Left hindlimb (tissue), 1 donor: ENCODE measurements around the gene DYNC2LI1.

Source experiments
- DNase-seq: peaks from one replicate; pipeline ENCODE4 v3.0.0-alpha.2; 2018

DYNC2LI1 gene

GRCh38 chr2:43819491-43820163 lies 45.8 kb downstream of the DYNC2LI1 start:
- no peak for DNase-seq

GRCh38 chr2:43822839-43823238 lies 49.0 kb downstream of the DYNC2LI1 start:
- DNase-seq: no peak

GRCh38 chr2:43823751-43824150 lies 49.9 kb downstream of the DYNC2LI1 start:
- no peak for DNase-seq

- no peak for DNase-seq
These were observed 50.7 kb downstream of the DYNC2LI1 start for GRCh38 chr2:43824512-43824911.

GRCh38 chr2:43824951-43825493 lies 51.2 kb downstream of the DYNC2LI1 start:
- DNase-seq: no peak

- DNase-seq: no peak
These were observed 52.0 kb downstream of the DYNC2LI1 start for GRCh38 chr2:43825841-43826240.

- no peak for DNase-seq
These were observed 52.7 kb downstream of the DYNC2LI1 start for GRCh38 chr2:43826305-43827250.

- no peak for DNase-seq
These were observed 57.9 kb downstream of the DYNC2LI1 start for GRCh38 chr2:43831543-43832294.

- no peak for DNase-seq
These were observed 58.6 kb downstream of the DYNC2LI1 start for GRCh38 chr2:43832457-43832856.

- DNase-seq: no peak
These were observed 63.2 kb downstream of the DYNC2LI1 start for GRCh38 chr2:43837033-43837432.

GRCh38 chr2:43837831-43838559 lies 64.2 kb downstream of the DYNC2LI1 start:
- no peak for DNase-seq

- DNase-seq: no peak
These were observed 64.9 kb downstream of the DYNC2LI1 start, which contains the start of the genes ABCG5 and ABCG8 for GRCh38 chr2:43838560-43839267. ABCG5 (minus strand) TSS chr2:43838839; CDS start chr2:43838679, 160 bp downstream. ABCG8 (plus strand) TSS chr2:43838971; CDS start chr2:43839054, 83 bp downstream.

- no peak for DNase-seq
These were observed 66.1 kb downstream of the DYNC2LI1 start for GRCh38 chr2:43839776-43840564.

GRCh38 chr2:43840965-43841364 lies 67.1 kb downstream of the DYNC2LI1 start:
- DNase-seq: no peak

GRCh38 chr2:43841949-43842865 lies 68.4 kb downstream of the DYNC2LI1 start:
- no peak for DNase-seq

- DNase-seq: no peak
These were observed 69.0 kb downstream of the DYNC2LI1 start for GRCh38 chr2:43842866-43843226.

- DNase-seq: no peak
These were observed 71.3 kb downstream of the DYNC2LI1 start for GRCh38 chr2:43845181-43845580.

GRCh38 chr2:43846140-43846793 lies 72.4 kb downstream of the DYNC2LI1 start:
- no peak for DNase-seq

GRCh38 chr2:43848214-43848613 lies 74.4 kb downstream of the DYNC2LI1 start:
- no peak for DNase-seq
